Measurements from ENCODE around the gene FREM1.

Gene FREM1

DNA sequence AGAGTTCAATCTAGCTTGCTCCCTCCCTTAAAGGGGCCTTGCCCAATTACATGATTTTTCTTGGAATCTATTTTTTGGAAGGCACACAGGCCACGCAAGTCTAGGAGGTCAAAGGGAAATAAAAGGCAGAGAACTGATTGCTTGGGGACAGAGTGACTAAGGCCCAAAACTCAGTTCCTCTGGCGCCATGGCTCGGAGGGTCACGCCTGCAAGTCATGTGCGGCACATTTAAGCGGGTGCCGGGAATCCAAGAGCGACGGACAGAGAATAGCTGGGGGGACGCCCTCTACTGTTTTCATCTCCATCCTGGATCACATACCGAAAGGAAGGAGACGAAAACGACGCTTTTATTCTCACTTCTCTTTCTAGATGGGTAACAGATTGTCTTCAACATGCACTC lies 78.6 kb downstream of the FREM1 start:
- Histone ChIP-seq H3K27me3 (no peaks in the 10 kb centered on the region), H3K9me3 (replicated peaks in 1 of 11) (0 out of 22 replicates have a peak, but pooled peaks cover 0 to 3% (median 0%) of the 10 kb centered on the region in 11 experiments), H3K36me3 (no peaks in the 10 kb centered on the region), H3K27ac (no peak overlapping the region), H3K9ac (no peak overlapping the region), H3K4me1 (no peaks in the 10 kb centered on the region), H3K4me3 (no peak overlapping the region), H3K4me2 (no peak overlapping the region), H4K20me1 (no peaks in the 10 kb centered on the region)
- no peak for TF ChIP-seq Cebpa-rat (IDR thresholded peaks at IDR 0.05)

DNA sequence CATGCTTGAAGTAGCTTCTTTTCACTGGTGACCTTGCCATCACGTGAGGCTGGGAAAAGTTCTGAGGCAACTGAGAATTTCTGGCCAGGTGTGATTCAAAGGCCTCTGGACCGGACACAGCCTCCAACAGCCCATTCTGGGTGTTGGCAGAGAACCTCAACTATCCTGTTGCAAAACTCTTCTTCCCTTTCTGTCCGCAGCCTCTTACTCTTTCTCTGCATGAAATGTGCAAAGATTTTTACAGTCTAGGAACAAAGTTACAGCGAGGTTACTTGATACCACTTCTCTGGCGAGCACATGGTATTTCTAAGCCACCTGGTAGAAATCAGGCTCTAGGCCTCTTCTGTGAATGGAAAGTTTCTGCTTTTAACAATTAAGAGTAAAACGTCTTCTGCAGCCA lies 79.2 kb downstream of the FREM1 start:
- Histone ChIP-seq H3K4me3 (no peak overlapping the region), H3K27ac (no peak overlapping the region), H3K36me3 (no peaks in the 10 kb centered on the region), H3K4me1 (no peaks in the 10 kb centered on the region), H3K9ac (no peak overlapping the region), H3K27me3 (no peaks in the 10 kb centered on the region), H3K9me3 (replicated peaks in 1 of 11) (0 out of 22 replicates have a peak, but pooled peaks cover 0 to 3% (median 0%) of the 10 kb centered on the region in 11 experiments), H3K4me2 (no peak overlapping the region), H4K20me1 (no peaks in the 10 kb centered on the region)
- TF ChIP-seq Cebpa-rat (IDR thresholded peaks at IDR 0.05): no peak

DNA sequence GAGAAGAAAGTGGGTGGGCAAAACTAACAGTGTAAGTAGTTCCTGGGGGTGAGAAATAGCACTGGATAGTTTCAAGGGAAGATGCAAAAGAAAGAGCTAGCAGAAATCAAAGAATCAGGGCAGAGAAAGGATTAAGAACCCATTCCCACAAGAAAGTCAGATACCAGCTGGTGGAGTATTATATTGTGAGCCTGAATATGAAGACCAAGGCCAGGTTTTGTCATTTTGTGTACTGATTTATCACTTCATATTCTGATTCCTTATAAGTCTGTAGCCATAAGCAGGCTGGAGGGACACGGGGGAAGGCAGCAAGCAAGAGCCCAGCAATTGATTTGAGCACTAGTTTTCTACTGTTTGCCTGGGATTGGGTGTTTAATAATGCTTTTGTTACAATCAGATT lies 80.2 kb downstream of the FREM1 start:
- Histone ChIP-seq H3K27me3 (no peaks in the 10 kb centered on the region), H3K4me3 (no peak overlapping the region), H3K9ac (no peak overlapping the region), H3K4me1 (peaks cover 0 to 1% (median 0%) of the 10 kb centered on the region in 10 experiments; a peak in 6 of 20 replicates), H4K20me1 (no peaks in the 10 kb centered on the region), H3K4me2 (no peak overlapping the region), H3K9me3 (replicated peaks in 1 of 11) (0 out of 22 replicates have a peak, but pooled peaks cover 0 to 3% (median 0%) of the 10 kb centered on the region in 11 experiments), H3K27ac (no peak overlapping the region), H3K36me3 (no peaks in the 10 kb centered on the region)
- no peak for TF ChIP-seq Cebpa-rat (IDR thresholded peaks at IDR 0.05)

DNA sequence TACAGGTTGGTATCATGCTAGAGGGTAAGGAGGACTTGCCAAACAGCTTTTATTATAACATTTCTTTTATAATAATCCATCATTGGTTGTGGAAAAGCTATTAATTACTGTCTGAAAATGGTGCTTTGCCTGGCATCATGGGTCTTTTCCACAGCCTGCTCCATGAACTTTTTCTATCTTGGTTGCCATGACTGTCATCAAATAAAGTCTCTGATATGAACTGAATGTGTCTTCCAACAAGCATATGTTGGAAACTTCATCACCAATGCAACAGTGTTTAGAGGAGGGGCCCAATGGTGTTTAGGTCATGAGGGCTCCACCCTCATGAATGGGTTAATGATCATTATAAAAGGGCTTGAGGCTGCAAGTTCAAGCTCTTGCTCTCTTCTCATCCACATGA lies 81.0 kb downstream of the FREM1 start:
- Histone ChIP-seq H3K4me3 (no peak overlapping the region), H3K36me3 (no peaks in the 10 kb centered on the region), H3K27me3 (no peaks in the 10 kb centered on the region), H3K9me3 (replicated peaks in 1 of 11) (0 out of 22 replicates have a peak, but pooled peaks cover 0 to 3% (median 0%) of the 10 kb centered on the region in 11 experiments), H3K4me2 (no peak overlapping the region), H3K4me1 (peaks cover 0 to 10% (median 7%) of the 10 kb centered on the region in 10 experiments; a peak in 12 of 20 replicates), H4K20me1 (no peaks in the 10 kb centered on the region), H3K9ac (no peak overlapping the region), H3K27ac (no peak overlapping the region)
- TF ChIP-seq Cebpa-rat (IDR thresholded peaks at IDR 0.05): no peak

DNA sequence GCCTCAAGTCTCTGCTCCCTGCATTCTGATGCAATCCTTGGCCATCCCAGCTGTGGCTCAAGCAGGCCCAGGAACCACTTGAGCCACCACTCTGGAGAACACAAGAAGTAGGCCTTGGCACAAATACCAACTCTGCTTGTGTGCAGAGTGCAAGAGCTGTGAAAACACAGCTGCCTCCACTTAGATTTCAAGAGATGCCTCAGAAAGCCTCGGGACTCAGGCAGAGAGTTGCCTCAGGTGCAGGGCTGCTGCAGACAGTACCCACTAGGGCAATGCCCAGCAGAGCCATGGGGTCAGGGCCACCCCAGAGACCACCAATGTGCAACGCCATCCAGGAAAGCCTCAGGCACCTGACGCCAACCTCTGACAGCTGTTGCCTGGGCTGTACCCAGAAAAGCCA lies 82.4 kb downstream of the FREM1 start:
- H3K9me3 ChIP-seq (replicated peaks in 1 of 11): 0 out of 22 replicates have a peak, but pooled peaks cover 0 to 3% (median 0%) of the 10 kb centered on the region in 11 experiments
- H3K4me2 ChIP-seq: no peak overlapping the region
- no peaks in the 10 kb centered on the region for H4K20me1 ChIP-seq
- no peak overlapping the region for H3K27ac ChIP-seq
- TF ChIP-seq Cebpa-rat (IDR thresholded peaks at IDR 0.05): no peak
- H3K9ac ChIP-seq: no peak overlapping the region
- H3K36me3 ChIP-seq: no peaks in the 10 kb centered on the region
- no peak overlapping the region for H3K4me3 ChIP-seq
- peaks cover 0 to 24% (median 15%) of the 10 kb centered on the region in 10 experiments; a peak in 13 of 20 replicates for H3K4me1 ChIP-seq
- no peaks in the 10 kb centered on the region for H3K27me3 ChIP-seq

DNA sequence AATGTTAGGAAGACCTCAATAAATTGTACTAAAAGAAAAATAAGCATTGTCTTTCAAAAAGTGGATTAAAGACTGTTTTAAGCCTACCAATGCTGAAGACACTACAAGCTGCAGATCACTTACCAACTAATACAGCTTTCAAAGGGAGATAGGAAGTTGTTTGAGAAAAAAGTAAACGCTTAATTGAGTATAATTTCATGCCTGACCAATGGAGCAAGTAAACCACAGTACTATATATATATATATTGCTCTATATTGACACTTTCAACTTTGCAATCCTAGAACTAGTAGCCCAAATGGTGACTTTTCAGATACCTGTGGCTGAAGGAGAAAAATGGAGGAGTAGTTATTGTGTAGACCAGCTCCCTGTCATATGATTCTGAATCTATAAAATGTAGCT lies 85.7 kb downstream of the FREM1 start:
- no peak for TF ChIP-seq Cebpa-rat (IDR thresholded peaks at IDR 0.05)
- no peak overlapping the region for H3K27ac ChIP-seq
- peak overlapping the region in 7 of 11 experiments; percentile 13 to 66 (median 46); a peak in 14 of 22 replicates for H3K4me2 ChIP-seq
- H3K9ac ChIP-seq: no peak overlapping the region
- no peaks in the 10 kb centered on the region for H3K27me3 ChIP-seq
- no peak overlapping the region for H3K4me3 ChIP-seq
- peaks cover 0 to 30% (median 17%) of the 10 kb centered on the region in 10 experiments; a peak in 13 of 20 replicates for H3K4me1 ChIP-seq
- no peaks in the 10 kb centered on the region for H4K20me1 ChIP-seq
- peaks cover 5 to 13% (median 11%) of the 10 kb centered on the region in 11 experiments; a peak in 20 of 22 replicates for H3K9me3 ChIP-seq (replicated peaks in 1 of 11)
- no peaks in the 10 kb centered on the region for H3K36me3 ChIP-seq

DNA sequence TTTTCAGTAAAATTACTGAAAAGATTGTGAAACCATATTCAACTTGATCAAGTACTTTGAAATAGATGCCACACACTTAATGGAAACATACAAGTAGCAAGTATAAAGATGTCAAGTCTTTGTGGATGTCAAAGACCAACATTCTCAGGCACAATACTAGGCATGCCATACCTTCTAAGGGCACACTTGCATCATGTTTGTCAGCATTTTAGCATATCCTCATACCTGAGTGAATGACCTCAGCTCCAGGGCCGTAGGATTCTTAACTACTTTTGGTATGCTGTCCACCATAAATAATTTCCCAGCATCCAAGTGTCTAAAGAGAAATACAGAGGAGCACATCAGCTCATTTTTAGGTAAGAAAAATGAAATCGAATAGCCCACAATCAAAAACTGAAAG lies 86.4 kb downstream of the FREM1 start:
- Histone ChIP-seq H4K20me1 (no peaks in the 10 kb centered on the region), H3K36me3 (no peaks in the 10 kb centered on the region), H3K4me1 (peaks cover 0 to 30% (median 17%) of the 10 kb centered on the region in 10 experiments; a peak in 13 of 20 replicates), H3K27me3 (no peaks in the 10 kb centered on the region), H3K4me3 (no peak overlapping the region), H3K9ac (no peak overlapping the region), H3K27ac (no peak overlapping the region), H3K4me2 (peak overlapping the region in 6 of 11 experiments; percentile 13 to 66 (median 40); a peak in 13 of 22 replicates), H3K9me3 (replicated peaks in 1 of 11) (peaks cover 5 to 13% (median 11%) of the 10 kb centered on the region in 11 experiments; a peak in 20 of 22 replicates)
- no peak for TF ChIP-seq Cebpa-rat (IDR thresholded peaks at IDR 0.05)

DNA sequence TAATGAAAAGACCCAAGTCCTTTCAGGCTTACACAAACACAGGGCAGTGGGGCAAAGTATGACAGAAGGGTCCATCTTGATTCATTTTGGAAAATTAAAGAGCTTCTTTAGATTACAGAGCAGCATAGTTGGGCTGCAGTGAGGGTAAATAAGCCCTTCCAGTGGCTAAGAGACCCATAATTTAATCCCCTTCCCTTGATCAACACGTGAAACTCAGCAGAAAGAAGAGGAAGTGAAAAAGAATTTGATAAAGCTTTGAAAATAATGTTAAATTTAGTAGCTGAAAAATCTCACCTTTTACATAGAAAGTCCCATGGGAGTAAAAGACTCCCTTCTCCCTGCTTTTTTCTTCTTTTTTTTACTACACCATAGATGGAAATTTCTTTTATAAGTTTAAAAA lies 87.6 kb downstream of the FREM1 start:
- H3K4me2 ChIP-seq: peak overlapping the region in 5 of 11 experiments; percentile 19 to 66 (median 26); a peak in 6 of 22 replicates
- H3K4me1 ChIP-seq: peaks cover 0 to 30% (median 17%) of the 10 kb centered on the region in 10 experiments; a peak in 13 of 20 replicates
- TF ChIP-seq Cebpa-rat (IDR thresholded peaks at IDR 0.05): no peak
- H3K4me3 ChIP-seq: no peak overlapping the region
- H3K36me3 ChIP-seq: no peaks in the 10 kb centered on the region
- H4K20me1 ChIP-seq: no peaks in the 10 kb centered on the region
- H3K27me3 ChIP-seq: no peaks in the 10 kb centered on the region
- H3K27ac ChIP-seq: no peak overlapping the region
- H3K9ac ChIP-seq: no peak overlapping the region
- peaks cover 5 to 13% (median 11%) of the 10 kb centered on the region in 11 experiments; a peak in 20 of 22 replicates for H3K9me3 ChIP-seq (replicated peaks in 1 of 11)

DNA sequence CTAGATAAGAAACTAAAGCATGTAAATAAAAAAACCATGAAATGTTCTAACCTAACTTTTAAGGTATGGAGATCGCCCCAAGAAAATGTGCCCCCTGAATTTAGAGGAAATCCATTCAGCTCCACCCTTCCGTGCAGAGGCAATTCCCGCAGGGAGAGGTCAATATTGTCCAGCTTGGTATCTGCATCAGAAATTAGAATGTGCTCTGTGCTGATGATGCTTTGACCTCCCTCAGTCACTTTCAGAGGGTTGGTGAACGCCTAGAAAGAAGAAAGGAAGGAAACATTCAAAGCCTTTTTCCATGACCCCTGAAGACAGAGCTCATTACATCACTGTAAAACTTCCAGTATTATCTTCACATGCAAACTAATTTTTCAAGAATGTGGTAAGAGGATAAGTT lies 91.0 kb downstream of the FREM1 start:
- Histone ChIP-seq H3K4me2 (no peak overlapping the region), H3K27me3 (no peaks in the 10 kb centered on the region), H3K9me3 (replicated peaks in 1 of 11) (peaks cover 5 to 13% (median 11%) of the 10 kb centered on the region in 11 experiments; a peak in 20 of 22 replicates), H3K9ac (no peak overlapping the region), H3K36me3 (no peaks in the 10 kb centered on the region), H3K4me3 (no peak overlapping the region), H4K20me1 (no peaks in the 10 kb centered on the region), H3K4me1 (peaks cover 0 to 30% (median 10%) of the 10 kb centered on the region in 10 experiments; a peak in 13 of 20 replicates), H3K27ac (no peak overlapping the region)
- no peak for TF ChIP-seq Cebpa-rat (IDR thresholded peaks at IDR 0.05)

DNA sequence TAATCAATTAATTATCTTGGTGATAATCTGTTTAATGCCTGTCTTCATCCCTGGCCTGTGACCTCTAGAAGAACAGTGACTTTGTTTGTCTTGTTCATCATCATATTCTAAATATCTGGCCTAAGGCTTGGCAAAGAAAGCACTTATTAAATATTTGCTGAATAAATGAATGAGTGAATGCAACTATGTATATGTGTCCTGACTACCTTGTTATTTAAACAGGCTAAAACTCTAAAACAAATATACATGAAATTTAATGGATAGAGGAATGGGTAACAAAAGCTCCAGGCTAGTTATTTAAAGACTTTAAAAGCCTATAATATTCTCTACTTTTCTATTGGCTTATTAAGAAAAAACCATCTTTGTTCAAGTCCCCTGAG lies 96.0 kb downstream of the FREM1 start:
- Histone ChIP-seq H3K4me3 (no peak overlapping the region), H3K4me2 (peak overlapping the region in 9 of 11 experiments; percentile 62 to 80 (median 68); a peak in 15 of 22 replicates), H4K20me1 (no peaks in the 10 kb centered on the region), H3K9ac (no peak overlapping the region), H3K27me3 (no peaks in the 10 kb centered on the region), H3K9me3 (replicated peaks in 1 of 11) (peaks cover 0 to under 1% (median 0%) of the 10 kb centered on the region in 11 experiments; a peak in 1 of 22 replicates), H3K36me3 (no peaks in the 10 kb centered on the region), H3K4me1 (peaks cover 12 to 27% (median 17%) of the 10 kb centered on the region in 10 experiments), H3K27ac (no peak overlapping the region)
- TF ChIP-seq Cebpa-rat (IDR thresholded peaks at IDR 0.05): no peak

Measured in BLaER1 treated with 17β-estradiol and CSF1 and Interleukin-3, amounts not matched to agents 10 nM and 100 nM (cell line).